B cell (primary cell): ENCODE data around the gene NUB1.

Source experiments
- EZH2 ChIP-seq: IDR thresholded peaks from 2 replicates; pipeline ENCODE4 v1.6.1; 2012; ENCODE audit warnings: borderline replicate concordance, low read depth, mild to moderate bottlenecking, moderate library complexity, low read length; ENCODE audit not compliant: insufficient read depth, poor library complexity, severe bottlenecking
- TF ChIP-seq, protein P1 (sequence below): fragments of 200-600 bp; IDR thresholded peaks from one replicate; pipeline ENCODE4 v1.8.0; 2022; ENCODE audit warnings: antibody characterized with exemption, mild to moderate bottlenecking

- TF ChIP-seq, protein P1, sequence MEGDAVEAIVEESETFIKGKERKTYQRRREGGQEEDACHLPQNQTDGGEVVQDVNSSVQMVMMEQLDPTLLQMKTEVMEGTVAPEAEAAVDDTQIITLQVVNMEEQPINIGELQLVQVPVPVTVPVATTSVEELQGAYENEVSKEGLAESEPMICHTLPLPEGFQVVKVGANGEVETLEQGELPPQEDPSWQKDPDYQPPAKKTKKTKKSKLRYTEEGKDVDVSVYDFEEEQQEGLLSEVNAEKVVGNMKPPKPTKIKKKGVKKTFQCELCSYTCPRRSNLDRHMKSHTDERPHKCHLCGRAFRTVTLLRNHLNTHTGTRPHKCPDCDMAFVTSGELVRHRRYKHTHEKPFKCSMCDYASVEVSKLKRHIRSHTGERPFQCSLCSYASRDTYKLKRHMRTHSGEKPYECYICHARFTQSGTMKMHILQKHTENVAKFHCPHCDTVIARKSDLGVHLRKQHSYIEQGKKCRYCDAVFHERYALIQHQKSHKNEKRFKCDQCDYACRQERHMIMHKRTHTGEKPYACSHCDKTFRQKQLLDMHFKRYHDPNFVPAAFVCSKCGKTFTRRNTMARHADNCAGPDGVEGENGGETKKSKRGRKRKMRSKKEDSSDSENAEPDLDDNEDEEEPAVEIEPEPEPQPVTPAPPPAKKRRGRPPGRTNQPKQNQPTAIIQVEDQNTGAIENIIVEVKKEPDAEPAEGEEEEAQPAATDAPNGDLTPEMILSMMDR: no peak
- TF ChIP-seq EZH2: no peak
These were observed 38.1 kb downstream of the NUB1 start for GRCh38 chr7:151379534-151380198.
